Measurements from ENCODE around the gene KRT10. TPM values are rescaled to one million over a fixed set of nuclear protein-coding genes. Genes with fewer than 3 reads are reported as not detected.

The KRT10 gene
- total RNA-seq, 1 experiment from 2014 or later, result 75.2 TPM

GRCh38 chr17:40841246-40841645, 18.8 kb upstream of the KRT10 start:
- in situ Hi-C loops (cut with HindIII; ENCODE audit: low pct_unique_long_range_greater_than_20kb, low sequenced_read_pairs), result no loop called here
- no peak for DNase-seq (ENCODE audit: low read depth)

- in situ Hi-C loops (cut with HindIII; ENCODE audit: low pct_unique_long_range_greater_than_20kb, low sequenced_read_pairs), result no loop called here
- no peak for DNase-seq (ENCODE audit: low read depth)
These were observed 16.8 kb upstream of the KRT10 start for GRCh38 chr17:40839194-40839593.

GRCh38 chr17:40836020-40836419, 13.6 kb upstream of the KRT10 start:
- DNase-seq (ENCODE audit: low read depth), result no peak
- in situ Hi-C loops (cut with HindIII; ENCODE audit: low pct_unique_long_range_greater_than_20kb, low sequenced_read_pairs), result no loop called here

GRCh38 chr17:40833882-40834281, 11.5 kb upstream of the KRT10 start:
- in situ Hi-C loops (cut with HindIII; ENCODE audit: low pct_unique_long_range_greater_than_20kb, low sequenced_read_pairs), result no loop called here
- DNase-seq (ENCODE audit: low read depth), result no peak

- in situ Hi-C loops (cut with HindIII; ENCODE audit: low pct_unique_long_range_greater_than_20kb, low sequenced_read_pairs), result no loop called here
These were observed 10.4 kb upstream of the KRT10 start for GRCh38 chr17:40832840-40833239.

GRCh38 chr17:40830085-40830776, 7.8 kb upstream of the KRT10 start:
- in situ Hi-C loops (cut with HindIII; ENCODE audit: low pct_unique_long_range_greater_than_20kb, low sequenced_read_pairs), result no loop called here
- DNase-seq (ENCODE audit: low read depth), result no peak

More at GRCh38 chr17:40832840-40833239, 10.4 kb upstream of the KRT10 start:
- DNase-seq (ENCODE audit: low read depth), result no peak

- in situ Hi-C loops (cut with HindIII; ENCODE audit: low pct_unique_long_range_greater_than_20kb, low sequenced_read_pairs), result no loop called here
These were observed 6.1 kb upstream of the KRT10 start for GRCh38 chr17:40828454-40829044.

GRCh38 chr17:40827746-40828453, 5.5 kb upstream of the KRT10 start:
- peak; percentile 67 for DNase-seq (ENCODE audit: low read depth)

More at GRCh38 chr17:40828454-40829044, 6.1 kb upstream of the KRT10 start:
- DNase-seq (ENCODE audit: low read depth), result no peak

GRCh38 chr17:40825599-40825998, 3.2 kb upstream of the KRT10 start:
- in situ Hi-C loops (cut with HindIII; ENCODE audit: low pct_unique_long_range_greater_than_20kb, low sequenced_read_pairs), result no loop called here
- peak; percentile 36 for DNase-seq (ENCODE audit: low read depth)

More at GRCh38 chr17:40827746-40828453, 5.5 kb upstream of the KRT10 start:
- in situ Hi-C loops (cut with HindIII; ENCODE audit: low pct_unique_long_range_greater_than_20kb, low sequenced_read_pairs), result no loop called here

- DNase-seq (ENCODE audit: low read depth), result no peak
- in situ Hi-C loops (cut with HindIII; ENCODE audit: low pct_unique_long_range_greater_than_20kb, low sequenced_read_pairs), result no loop called here
These were observed 1.8 kb upstream of the KRT10 start for GRCh38 chr17:40824015-40824832.

- no peak for DNase-seq (ENCODE audit: low read depth)
- in situ Hi-C loops (cut with HindIII; ENCODE audit: low pct_unique_long_range_greater_than_20kb, low sequenced_read_pairs), result no loop called here
These were observed 878 bp downstream of the KRT10 start for GRCh38 chr17:40821536-40821935.

GRCh38 chr17:40820228-40820838, 2.1 kb downstream of the KRT10 start:
- DNase-seq (ENCODE audit: low read depth), result no peak

GRCh38 chr17:40819528-40820125, 2.8 kb downstream of the KRT10 start:
- peak; percentile 12 for DNase-seq (ENCODE audit: low read depth)
- in situ Hi-C loops (cut with HindIII; ENCODE audit: low pct_unique_long_range_greater_than_20kb, low sequenced_read_pairs), result no loop called here

More at GRCh38 chr17:40820228-40820838, 2.1 kb downstream of the KRT10 start:
- in situ Hi-C loops (cut with HindIII; ENCODE audit: low pct_unique_long_range_greater_than_20kb, low sequenced_read_pairs), result no loop called here

GRCh38 chr17:40818733-40819527, 3.5 kb downstream of the KRT10 start:
- in situ Hi-C loops (cut with HindIII; ENCODE audit: low pct_unique_long_range_greater_than_20kb, low sequenced_read_pairs), result no loop called here
- peak; percentile 85 for DNase-seq (ENCODE audit: low read depth)

- no peak for DNase-seq (ENCODE audit: low read depth)
- in situ Hi-C loops (cut with HindIII; ENCODE audit: low pct_unique_long_range_greater_than_20kb, low sequenced_read_pairs), result no loop called here
These were observed 4.1 kb downstream of the KRT10 start for GRCh38 chr17:40818343-40818732.

GRCh38 chr17:40817103-40817682, 5.2 kb downstream of the KRT10 start:
- DNase-seq (ENCODE audit: low read depth), result no peak
- in situ Hi-C loops (cut with HindIII; ENCODE audit: low pct_unique_long_range_greater_than_20kb, low sequenced_read_pairs), result no loop called here

GRCh38 chr17:40816569-40816968, 5.8 kb downstream of the KRT10 start:
- in situ Hi-C loops (cut with HindIII; ENCODE audit: low pct_unique_long_range_greater_than_20kb, low sequenced_read_pairs), result no loop called here
- no peak for DNase-seq (ENCODE audit: low read depth)
